HL-60 (cell line): Measurements from ENCODE around the gene TCAIM.

Experiments used
- DNase-seq, 2 experiments: peaks; one replicate each; pipeline ENCODE4 v3.0.0-alpha.2; 2010 to 2020; ENCODE audit warnings: low read depth in 1 of 2, low spot score in 1 of 2
- H3K27ac ChIP-seq: fragments of 250-450 bp; sonication (Bioruptor Pico); replicated peaks from 2 replicates; pipeline ENCODE4 v1.5.1; 2020; ENCODE audit warnings: mild to moderate bottlenecking, moderate library complexity
- H3K27me3 ChIP-seq: fragments of 250-450 bp; sonication (Bioruptor Pico); 2 replicates; pipeline ENCODE4 v1.5.1; 2021; ENCODE audit warnings: mild to moderate bottlenecking, moderate library complexity; ENCODE audit not compliant: insufficient read depth, poor library complexity, severe bottlenecking
- H3K4me3 ChIP-seq: replicated peaks from 2 replicates; pipeline ENCODE4 v1.5.1; 2011; ENCODE audit warnings: mild to moderate bottlenecking, control low read depth, low read length; ENCODE audit not compliant: insufficient read depth
- CTCF ChIP-seq: IDR thresholded peaks from one replicate; pipeline ENCODE4 v1.5.1; 2011; ENCODE audit warnings: low read length, control low read depth, inconsistent platforms; ENCODE audit not compliant: insufficient read depth
- GABPA ChIP-seq: IDR thresholded peaks from 2 replicates; pipeline ENCODE4 v1.6.1; 2012; ENCODE audit warnings: low read depth
- POLR2AphosphoS5 ChIP-seq: IDR thresholded peaks from 2 replicates; pipeline ENCODE4 v1.6.1; 2012; ENCODE audit warnings: low read depth
- REST ChIP-seq: IDR thresholded peaks from 2 replicates; pipeline ENCODE4 v1.6.1; 2012; ENCODE audit warnings: low read depth; ENCODE audit not compliant: insufficient replicate concordance
- SPI1 ChIP-seq: IDR thresholded peaks from 2 replicates; pipeline ENCODE4 v1.6.1; 2012; ENCODE audit warnings: low read depth, mild to moderate bottlenecking, borderline replicate concordance

TCAIM gene

GRCh38 chr3:44430466-44430865 is 91.9 kb downstream of the TCAIM start:
- no peak for TF ChIP-seq CTCF
- TF ChIP-seq GABPA, result no peak
- TF ChIP-seq POLR2AphosphoS5, result no peak
- no peak for TF ChIP-seq REST
- TF ChIP-seq SPI1, result no peak
- Histone ChIP-seq H3K27ac (no peak overlapping the region), H3K27me3 (no peaks in the 10 kb centered on the region), H3K4me3 (no peak overlapping the region)
- no peak for DNase-seq

- no peak overlapping the region; the same call in none of the 2 replicates for H3K27ac ChIP-seq
- H3K4me3 ChIP-seq, result no peak overlapping the region
- no peak for DNase-seq
- no peaks in the 10 kb centered on the region for H3K27me3 ChIP-seq
- no peak for TF ChIP-seq POLR2AphosphoS5
- no peak for TF ChIP-seq SPI1
- TF ChIP-seq CTCF, result no peak
- no peak for TF ChIP-seq GABPA
- TF ChIP-seq REST, result no peak
These were observed 96.4 kb downstream of the TCAIM start for GRCh38 chr3:44434834-44435510.

GRCh38 chr3:44436181-44436580 is 97.6 kb downstream of the TCAIM start:
- no peak for DNase-seq
- H3K27ac ChIP-seq, result no peak overlapping the region
- TF ChIP-seq REST (no peak), SPI1 (no peak), GABPA (no peak), CTCF (no peak), POLR2AphosphoS5 (no peak)
- no peaks in the 10 kb centered on the region for H3K27me3 ChIP-seq
- H3K4me3 ChIP-seq, result no peak overlapping the region
